ENCODE results near the gene ZNF232.
"Not testable (repeated sequence)": the region's sequence is repeated elsewhere in the genome, so short reads cannot be mapped to it uniquely, and the experiment has no call there.

Gene ZNF232

DNA sequence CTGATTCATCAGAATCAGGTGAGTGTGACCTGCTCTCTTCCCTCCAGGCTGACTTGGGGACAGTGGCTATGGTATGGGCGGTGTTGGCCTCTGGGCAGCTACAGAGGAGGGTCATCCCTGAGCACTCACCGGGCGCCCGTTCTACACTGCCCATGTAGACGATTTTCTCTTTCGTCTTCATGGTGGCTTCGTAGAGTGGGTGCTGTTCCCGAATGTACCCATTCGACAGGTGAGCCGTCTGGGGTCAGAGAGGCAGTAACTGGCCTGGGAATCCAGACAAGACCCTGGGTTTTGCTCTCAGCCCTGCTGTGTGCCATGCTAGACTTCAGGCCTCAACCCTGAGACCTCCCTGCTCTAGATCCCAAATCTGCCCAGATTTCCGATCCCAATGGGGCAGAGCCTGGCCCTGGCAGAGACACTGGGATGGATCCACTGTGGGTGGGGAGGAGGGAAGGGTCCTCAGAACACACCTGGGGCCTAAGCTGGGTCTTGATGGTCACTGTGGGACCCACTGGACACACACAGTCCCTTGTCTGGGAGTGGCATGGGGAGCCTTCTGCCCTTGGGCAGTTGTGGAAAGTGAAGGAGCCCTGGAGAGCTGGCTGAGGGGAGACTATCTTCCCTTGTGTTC, 17.3 kb upstream of the ZNF232 start:
- no peak for DNase-seq

DNA sequence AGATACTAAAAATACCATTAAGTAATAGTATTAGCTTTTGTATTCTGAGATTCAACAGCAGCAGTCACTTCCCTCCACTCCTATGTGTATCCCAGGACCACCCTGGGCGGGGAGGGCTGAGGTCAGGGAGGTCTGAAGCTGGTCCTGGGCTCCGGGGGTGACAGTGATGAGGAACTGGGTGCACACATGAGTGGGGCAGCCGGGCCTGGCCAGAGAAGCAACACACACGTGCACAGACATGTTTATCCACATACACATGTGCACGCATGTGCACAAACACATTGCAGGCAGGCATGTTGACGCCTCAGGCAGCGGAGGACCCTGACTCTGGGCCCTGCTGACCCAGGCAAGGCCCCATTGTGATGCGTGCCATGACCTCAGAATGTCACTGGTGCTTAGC, 16.7 kb upstream of the ZNF232 start:
- DNase-seq, result not testable (repeated sequence)

DNA sequence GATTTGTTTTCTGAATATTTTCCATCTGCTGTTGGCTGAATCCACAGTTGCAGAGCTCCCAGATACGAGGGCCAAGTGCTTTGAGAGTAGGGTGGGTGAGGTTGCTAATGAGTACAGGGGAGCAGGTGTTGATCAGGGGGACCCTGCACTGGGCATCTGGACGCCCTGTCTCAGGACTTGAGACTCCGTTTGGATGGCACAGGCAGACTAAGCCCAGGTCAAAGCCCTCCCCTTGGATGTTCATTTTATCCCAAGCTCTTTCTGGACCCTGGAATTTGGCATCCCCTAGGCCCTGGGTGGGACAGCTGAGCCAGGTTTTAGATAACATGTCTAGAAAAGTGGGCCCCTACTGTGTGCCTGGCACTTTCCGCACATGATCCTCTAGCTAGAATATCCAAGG, 16.2 kb upstream of the ZNF232 start:
- DNase-seq, result no peak

DNA sequence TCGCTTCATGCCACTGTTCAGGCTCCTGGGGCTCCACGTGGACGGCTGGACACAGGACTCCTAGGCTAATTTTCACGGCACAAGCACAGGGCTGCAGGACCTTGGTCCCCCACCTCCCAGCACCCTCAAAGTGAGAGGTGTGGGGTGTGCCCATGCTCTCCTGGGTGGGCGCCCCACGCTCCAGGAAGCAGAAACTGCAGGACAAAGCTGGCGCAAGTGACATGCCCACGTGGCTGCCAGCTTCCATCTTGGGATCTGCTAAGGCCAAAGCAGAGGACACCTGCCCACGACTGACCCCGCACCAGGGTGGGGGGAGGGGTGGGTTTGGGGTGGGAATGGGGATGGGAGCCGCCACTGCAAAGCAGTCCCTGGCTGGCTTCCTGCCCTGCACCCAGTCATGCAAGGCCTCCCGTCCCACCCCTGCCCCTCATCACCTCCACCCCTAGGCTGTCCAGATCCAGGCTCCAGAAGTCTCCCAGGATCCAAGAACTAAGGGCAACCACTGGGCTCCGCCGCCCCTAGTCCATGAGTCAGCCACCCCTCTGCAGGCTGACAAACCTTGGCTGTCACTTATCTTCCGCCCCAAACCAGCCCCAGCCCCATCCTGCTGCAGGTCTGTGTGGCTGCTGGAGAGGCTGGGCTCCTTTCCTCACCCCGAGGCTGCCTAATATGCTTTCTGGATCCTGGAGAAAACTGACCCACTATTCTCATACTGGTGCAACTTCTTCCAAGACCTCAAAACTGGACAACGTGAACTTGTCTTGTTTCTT, 15.2 kb upstream of the ZNF232 start:
- no peak for DNase-seq

DNA sequence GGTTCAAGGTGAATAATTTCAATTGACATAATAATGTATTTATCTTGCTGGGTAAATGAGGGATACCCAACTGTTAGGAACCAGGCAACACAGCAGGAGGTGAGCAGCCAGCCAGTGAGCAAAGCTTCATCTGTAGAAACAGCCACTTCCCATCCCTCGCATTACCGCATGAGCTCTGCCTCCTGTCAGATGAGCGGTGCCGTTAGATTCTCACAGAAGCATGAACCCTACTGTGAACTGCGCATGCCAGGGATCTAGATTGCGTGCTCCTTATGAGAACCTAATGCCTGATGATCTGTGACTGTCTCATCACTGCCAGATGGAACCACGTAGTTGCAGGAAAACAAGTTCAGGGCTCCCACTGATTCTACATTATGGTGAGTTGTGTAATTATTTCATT, 13.2 kb upstream of the ZNF232 start:
- not testable (repeated sequence) for DNase-seq

DNA sequence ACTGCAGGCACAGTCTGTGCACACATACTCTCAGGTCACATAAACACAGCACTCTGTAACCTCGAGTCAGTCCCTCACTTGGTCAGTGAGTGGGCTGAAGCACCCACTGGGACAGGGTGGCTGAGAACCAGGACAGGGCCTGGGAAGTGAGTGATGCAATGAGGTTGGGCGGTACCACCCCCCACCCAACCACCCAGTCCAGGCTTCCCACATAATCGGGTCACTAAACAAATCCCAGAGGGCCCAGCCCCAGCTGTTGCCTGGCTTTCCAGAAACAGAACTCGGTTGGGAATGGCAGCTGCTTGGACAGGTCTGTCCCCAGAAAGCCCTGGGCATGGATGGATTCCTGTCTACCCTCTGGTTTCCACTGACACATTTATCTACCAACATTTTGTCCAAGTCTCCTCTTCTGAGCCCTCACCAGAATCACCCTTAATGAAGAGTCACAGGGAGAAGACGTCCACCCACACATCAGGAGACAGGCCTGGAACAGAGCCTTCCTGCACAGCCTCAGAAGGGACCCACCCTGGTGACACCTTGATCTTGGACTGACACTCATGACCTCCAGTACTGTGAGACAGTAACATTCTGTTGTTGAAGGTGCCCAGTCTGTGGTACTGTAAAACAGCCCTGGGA, 12.6 kb upstream of the ZNF232 start:
- DNase-seq, result not testable (repeated sequence)

DNA sequence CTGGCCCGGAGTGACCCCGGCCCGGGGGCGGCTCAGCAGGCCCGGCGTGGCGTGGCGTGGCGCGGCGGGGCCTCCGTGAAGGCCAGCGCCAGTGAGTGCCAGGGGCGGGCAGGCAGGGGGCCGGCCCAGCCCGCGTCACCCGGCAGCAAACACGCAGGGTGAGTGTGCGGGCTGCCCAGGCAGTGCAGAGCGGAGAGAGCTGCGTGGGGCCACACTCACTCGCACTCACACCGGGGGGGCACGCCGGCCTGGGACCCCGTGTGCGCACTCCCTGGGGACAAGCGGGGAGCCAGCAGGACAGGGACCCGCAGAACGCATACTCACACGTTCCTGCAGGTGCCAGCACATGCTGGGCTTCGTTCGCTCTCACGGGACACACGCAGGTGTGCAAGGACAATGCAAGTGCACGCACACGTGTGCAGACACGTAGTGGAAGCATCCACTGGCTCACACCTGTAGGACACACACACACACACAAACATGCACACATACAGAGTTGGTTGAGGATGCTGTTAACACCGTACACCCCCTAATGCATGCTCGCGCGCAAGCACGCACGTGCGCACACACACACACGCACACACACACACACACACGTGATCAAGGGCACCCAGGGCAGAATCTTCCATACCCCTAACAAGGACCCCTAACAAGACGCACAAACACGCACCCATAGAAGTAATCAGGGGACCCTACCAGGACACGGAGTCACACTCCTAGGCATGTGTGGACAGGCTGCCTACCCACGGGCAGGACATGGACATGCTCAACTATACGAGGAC, 11.9 kb upstream of the ZNF232 start:
- DNase-seq, result no peak

DNA sequence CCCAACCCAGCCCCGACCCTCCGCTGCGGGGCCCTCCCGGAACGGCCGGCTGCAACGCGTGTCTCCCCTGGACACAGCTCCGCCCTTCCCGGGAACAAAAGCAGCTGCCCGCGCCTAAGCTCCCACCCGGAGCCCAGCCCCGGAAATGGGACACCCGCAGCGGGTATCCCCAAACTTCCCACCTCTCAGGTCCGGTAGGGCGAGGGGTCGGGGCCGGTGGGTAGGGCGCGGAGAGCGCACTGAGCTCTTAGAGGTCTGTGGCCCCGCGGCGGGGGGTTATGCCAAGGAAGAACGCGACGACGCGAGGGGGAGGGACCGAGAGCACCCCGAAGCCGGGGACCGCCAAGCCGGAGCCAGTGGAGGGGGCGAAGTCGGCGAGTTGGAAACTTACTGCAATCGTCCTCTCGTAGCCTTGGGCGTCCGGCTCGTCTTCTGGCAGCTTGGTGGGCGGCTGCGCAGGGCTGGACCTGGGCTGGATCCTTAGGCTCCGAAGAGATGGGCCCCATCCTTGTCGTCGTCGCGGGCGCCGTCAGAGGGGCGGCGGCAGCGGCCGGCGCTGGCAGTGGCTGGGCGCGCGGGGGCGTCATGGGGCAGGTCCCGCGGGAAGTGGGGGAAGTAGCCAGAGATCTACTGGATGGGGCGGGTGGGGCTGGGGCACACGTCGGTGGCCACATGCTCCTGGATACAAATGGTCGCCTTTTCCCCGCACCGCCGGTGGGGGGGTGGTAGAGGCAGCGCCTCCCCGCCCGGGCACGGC, 11.1 kb upstream of the ZNF232 start:
- DNase-seq, result no peak

DNA sequence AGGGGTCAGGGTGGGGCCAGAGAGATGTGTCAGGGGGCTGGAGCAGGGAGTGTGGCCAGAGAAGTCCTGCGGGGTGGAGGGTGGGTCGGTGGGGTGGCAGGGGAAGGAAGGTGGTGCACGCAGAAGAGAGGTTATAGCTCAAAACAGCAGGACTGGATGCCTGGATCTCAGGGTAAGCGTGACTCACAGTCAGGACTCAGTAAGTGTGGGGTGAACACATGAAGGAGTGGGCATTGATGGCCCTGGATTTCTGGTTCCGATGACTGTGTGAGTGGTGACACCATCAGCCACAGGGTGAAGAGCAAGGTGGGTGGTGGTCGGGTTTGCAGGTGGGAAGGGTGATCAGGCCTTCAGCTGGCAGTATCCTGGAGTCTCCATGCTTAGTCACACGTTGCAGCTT, 10.4 kb upstream of the ZNF232 start:
- not testable (repeated sequence) for DNase-seq

DNA sequence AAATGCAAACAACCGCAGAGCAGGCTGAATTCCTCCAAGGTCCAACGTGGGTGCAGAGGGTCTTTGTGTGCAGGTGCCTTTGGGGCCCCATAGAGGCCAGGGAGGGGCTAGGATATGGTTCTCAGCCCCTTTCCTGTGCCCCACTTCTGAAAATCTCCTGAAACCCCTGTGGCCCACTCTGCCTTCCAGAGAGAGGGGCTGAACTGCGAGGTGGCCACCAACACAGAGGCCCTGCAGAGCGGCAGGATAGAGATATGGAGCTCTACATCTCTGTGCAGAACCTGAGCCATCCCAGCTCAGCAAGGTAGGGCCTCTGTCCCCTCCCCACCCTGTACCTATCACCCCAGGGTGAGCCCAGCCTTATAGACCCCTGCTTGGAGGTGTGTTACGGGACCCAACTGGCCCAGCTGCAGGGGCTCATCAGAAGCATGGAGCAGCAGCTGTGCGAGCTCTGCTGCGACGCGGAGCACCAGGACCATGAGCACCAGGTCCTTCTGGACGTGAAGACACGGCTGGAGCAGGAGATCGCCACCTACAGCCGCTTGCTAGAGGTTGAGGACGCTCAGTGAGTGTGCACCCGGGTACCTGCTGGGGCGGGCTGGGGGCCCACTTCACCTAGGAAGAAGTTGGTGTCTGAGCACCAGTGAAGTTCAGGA, 9.6 kb upstream of the ZNF232 start:
- no peak for DNase-seq

DNA sequence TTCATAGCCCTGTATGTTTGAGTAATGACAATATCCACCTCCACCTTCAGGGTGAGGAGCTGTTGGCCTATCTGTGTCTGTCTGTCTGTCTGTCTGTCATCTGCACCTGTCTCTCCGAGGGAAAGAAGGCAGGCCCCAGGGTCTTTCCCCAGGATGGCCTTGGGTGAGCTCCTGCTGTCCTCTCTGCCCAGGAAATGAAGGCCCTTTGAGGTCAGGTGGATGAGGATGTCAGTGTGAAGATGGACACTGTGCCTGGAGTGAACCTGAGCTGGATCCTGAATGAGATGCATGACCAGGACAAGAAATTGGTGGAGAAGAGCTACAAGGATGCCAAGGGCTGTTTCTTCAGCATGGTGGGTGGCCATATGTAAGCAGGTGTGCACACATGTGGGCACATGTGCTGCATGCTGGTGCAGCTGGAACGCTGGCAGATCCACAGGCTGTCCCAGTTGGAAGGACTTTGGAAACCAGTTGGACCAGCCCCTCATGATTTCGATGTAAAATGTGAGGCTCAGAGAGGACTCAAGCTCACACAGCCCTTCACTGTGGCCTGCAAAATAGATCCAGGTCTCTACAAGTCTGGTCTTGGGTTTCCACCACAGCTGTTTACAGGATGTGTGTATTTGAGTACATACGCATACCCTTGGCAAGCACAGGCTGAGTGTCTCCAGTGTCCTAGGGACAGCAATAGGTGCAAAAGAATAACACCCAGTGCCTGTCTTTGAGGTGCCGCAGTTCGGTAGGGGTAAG, 8.9 kb upstream of the ZNF232 start:
- not testable (repeated sequence) for DNase-seq

DNA sequence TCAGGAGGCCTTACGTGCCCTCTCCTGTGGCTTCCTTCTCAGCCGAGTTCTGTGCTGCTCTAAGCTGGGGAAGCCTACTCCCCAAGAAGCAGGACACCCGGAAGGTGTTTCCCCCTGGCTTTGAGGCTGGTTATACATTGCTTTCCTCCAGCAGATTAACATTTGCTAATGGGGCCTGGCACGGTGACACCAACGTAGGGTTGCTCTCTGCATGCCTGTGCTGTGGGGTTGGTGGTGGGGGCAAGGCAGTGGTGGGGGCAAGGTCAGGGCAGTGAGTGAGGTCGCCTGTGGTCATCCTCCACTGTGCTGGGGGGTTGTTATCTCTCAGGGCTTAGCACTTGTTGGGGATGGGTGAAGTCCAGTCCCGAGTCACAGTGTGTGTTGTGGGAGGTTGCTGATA, 8.4 kb upstream of the ZNF232 start:
- DNase-seq, result no peak

DNA sequence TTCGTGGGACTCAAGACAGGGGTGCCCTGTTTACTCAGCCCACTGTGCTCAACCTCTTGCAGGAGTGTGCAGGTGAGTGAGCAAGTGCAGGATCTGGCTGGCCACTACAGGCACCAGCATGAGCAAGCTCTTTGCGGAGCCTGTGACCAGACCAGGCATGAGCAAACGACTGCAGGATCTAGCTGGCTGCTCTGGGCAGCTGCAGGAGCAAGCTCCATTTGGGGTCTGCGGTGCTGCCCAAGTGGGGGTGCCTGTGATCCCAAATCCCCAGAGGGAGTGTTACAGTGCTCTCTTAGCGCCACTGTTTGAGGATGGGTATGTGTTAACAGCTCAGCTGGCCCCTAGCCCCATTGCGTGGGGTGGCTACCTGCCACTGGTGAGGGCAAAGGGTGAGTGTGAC, 6.5 kb upstream of the ZNF232 start:
- DNase-seq, result no peak

DNA sequence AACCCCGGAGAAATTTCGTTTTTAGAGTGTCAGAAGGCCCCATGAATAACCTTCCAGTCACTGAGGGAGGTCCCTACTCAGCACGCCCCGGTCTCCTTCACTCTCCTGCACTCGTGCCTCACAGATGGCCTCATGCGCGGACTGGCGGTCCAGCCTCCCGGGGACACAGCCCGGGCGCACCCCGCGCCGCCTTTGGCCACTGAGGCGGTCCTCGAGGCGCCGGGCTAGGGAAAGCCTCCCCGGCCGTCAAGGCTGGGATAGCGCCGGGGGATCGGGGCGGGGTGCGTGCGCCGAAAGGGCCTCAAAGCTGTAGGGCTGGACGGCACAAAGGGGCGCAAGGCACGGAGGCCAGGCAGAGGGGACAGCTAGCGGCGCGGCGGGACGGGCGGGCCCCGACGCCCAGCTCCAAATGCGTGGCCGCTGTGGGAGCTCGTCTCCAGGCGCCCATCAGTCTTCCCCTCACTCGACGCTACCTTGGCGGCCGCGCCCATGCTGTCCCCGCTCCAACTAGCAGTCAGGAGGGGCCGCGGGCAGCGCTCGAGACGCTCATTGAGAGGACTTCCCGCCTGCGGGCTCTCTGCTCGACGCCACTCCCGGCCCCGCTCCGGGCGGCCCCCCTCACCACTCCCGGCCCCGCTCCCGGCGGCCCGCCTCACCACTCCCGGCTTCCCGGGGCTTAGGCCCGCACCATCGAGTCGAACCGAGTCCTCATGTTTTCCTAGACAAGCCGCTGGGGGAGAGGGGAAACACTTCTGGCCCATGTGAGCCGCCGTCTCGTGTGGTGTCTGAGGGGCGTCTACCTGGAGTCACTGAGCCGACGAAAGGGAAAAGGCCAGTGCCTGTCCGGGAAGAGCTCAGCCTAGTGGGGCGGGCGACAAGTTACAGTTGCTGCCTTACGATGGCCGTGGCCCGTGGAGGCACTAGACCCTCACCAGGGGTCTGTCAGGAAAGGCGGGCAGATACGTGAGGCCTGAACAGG, 4.3 kb upstream of the ZNF232 start, which contains the start of gene USP6:
Gene USP6 (plus strand): TSS at position 360 of the 979 bp plus-strand sequence. CDS start 14,336 bp downstream, outside the sequence.
- no peak for DNase-seq

DNA sequence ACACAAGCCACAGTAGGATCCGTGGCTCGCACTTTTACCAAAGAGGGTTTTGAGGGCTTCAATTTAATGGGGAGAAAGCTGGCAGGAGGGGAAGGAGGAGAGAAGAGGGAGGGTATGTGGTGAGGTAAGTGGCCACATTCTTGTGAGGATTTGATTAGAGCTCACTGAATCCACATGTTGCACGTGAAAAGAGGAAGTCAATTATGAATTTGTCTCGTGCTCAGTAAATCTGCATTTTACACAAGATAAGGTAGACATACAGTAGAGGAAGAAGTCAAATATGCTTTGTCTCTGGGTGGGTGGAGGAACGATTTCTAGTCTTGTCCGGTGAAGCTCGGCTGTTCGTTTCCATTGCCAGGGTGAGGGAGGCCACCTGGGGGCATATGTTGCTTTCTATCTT, 862 bp downstream of the ZNF232 start:
- DNase-seq, result no peak

DNA sequence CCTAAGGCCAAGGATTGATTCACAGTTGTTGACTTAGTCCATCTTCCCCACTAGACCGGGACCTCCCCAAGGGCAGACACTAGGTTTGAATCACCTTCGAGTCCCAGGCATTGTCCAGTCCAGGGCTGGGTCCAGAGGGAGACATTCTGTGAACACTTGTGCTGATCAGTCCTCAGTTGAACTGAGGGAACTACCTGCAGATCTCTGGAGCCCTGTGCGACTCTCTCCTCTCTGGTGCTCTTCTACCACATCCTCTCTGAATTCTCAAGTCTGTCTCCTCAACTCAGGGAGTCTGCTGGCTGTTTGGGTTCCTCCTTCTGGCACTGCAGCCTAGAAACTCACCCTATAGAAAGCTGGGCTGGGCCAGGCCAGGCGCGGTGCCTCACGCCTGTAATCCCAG, 10.8 kb downstream of the ZNF232 start:
- no peak for DNase-seq

DNA sequence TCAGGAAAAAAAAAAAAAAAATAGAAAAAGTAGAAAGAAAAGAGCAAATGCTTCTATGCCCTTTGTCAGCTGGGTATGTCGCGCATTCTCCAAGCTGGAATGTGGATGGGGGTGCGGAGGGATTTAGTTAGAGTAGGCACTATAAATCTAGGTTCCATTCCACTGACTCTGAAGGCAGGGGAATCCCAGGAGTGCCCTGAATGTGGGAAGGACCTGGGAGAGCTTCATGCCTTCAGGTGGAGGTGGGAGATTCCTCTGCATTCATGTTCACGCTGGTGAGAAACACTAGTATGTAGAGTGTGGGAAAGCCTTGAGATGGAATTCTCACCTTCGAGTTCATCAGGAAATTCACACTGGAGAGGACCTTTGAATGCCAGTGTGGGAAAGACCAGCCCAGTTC, 12.4 kb downstream of the ZNF232 start:
- DNase-seq, result no peak

DNA sequence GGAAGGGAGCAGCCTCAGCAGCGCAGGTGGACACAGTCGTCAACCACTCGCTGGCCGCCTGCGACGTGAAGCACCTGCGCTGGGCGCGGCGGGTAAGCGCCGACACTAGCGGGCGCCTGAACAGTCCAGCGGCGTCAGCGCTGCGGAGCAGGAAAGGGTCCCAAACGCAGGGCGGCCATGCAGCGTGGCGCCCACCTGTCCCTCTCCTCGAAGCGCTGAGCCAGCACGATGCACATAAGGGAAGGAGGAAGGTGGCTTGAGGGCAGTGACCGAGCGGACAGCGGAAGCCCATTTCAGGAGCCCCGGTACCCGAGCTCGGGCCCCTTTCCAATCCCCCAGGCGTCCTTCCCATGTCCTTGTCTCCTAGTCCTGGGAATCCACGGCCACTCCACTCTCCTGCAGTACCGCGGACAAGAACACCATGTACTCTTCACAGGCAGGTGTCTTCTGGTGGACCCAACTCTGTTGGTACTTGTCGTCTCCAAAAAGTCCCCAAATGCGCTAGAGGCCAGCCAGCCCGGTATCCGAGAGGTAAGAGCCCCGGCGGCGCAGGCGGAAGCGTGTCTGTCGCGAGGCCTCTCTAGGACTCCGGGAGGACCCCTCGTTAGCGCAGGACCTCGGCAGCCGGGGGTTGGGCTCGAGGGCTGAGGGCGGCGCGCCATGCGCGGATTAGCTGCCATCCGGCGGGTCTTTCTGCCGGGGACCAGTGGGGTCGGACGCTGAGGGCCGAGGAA, 14.4 kb downstream of the ZNF232 start:
- DNase-seq, result no peak

DNA sequence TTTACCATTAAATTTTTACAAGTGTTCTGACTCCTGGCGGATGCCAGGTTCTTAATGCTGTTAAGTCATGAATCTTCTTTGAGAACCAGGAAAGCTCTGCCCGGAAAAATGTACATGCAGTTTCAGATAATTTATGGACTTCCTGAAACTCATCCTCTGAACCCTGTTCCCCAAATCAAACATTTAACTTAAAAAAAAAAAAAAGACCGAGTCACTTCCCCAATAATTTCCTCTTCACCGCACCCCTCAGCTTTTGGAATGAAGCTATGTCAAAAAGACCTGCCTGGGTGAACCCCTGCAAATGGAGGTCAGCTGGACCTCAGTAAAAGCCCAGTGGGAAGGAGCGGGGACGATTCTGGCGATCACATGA, 15.0 kb downstream of the ZNF232 start:
- DNase-seq, result no peak

All from cortex of kidney (tissue), 1 donor.